PC-9 (cell line): Measurements from ENCODE around the gene MAGI2. TPM values are rescaled to one million over a fixed set of nuclear protein-coding genes. Genes with fewer than 3 reads are reported as not detected.

Experiments
- BruUV-seq: library from RNA; stranded (reverse); fragments of 400-500 nt; replicated peaks from 2 replicates; lab custom pipeline; 2021; lab: Mats Ljungman, UMichigan
- CTCF ChIA-PET: fragments of 300-600 bp; sonication (Branson Sonifier 250); formaldehyde crosslinking; loops from one replicate; lab custom pipeline; 2022; ENCODE audit warnings: antibody characterized with exemption; lab: Charles Lee
- POLR2A ChIA-PET: fragments of 300-600 bp; sonication (Branson Sonifier 250); formaldehyde crosslinking; loops from one replicate; lab custom pipeline; 2022; ENCODE audit warnings: antibody characterized with exemption; ENCODE audit not compliant: unreplicated experiment; lab: Charles Lee
- DNase-seq, 2 experiments: peaks; one replicate each; pipeline versions ENCODE4 v3.0.0 to v3.0.0-alpha.2; 2015 to 2022; ENCODE audit warnings: mixed read lengths in 1 of 2
- H2AFZ ChIP-seq: fragments of 200-600 bp; sonication (generic); 2 replicates; pipeline ENCODE4 v1.8.1; 2017; ENCODE audit warnings: antibody characterized with exemption
- H3F3A ChIP-seq: fragments of 200-600 bp; sonication (generic); 2 replicates; pipeline ENCODE4 v1.8.1; 2017; ENCODE audit warnings: antibody characterized with exemption, mild to moderate bottlenecking, low read depth; ENCODE audit not compliant: insufficient read depth
- H3K27ac ChIP-seq: fragments of 200-600 bp; sonication (generic); 2 replicates; pipeline ENCODE4 v1.6.1; 2016; ENCODE audit warnings: mixed run types
- H3K27me3 ChIP-seq: fragments of 200-600 bp; sonication (generic); 2 replicates; pipeline ENCODE4 v1.6.1; 2016; ENCODE audit warnings: low read depth, mixed run types; ENCODE audit not compliant: insufficient read depth
- H3K36me3 ChIP-seq: fragments of 200-600 bp; sonication (generic); 2 replicates; pipeline ENCODE4 v1.6.1; 2016; ENCODE audit warnings: low read depth, mixed run types
- H3K4me1 ChIP-seq: fragments of 200-600 bp; sonication (generic); replicated peaks from 2 replicates; pipeline ENCODE4 v1.6.1; 2016; ENCODE audit warnings: mixed run types; ENCODE audit not compliant: insufficient read depth
- H3K4me2 ChIP-seq: fragments of 200-600 bp; sonication (generic); 2 replicates; pipeline ENCODE4 v1.6.1; 2017; ENCODE audit warnings: mixed run types
- H3K4me3 ChIP-seq: fragments of 200-600 bp; sonication (generic); 2 replicates; pipeline ENCODE4 v1.6.1; 2016; ENCODE audit warnings: mixed run types
- H3K79me2 ChIP-seq: fragments of 200-600 bp; sonication (generic); 2 replicates; pipeline ENCODE4 v1.6.1; 2017; ENCODE audit warnings: low read depth, mixed run types
- H3K9me2 ChIP-seq: fragments of 200-600 bp; sonication (generic); 2 replicates; pipeline ENCODE4 v1.8.1; 2017; ENCODE audit warnings: mild to moderate bottlenecking; ENCODE audit not compliant: insufficient read depth
- H3K9me3 ChIP-seq: fragments of 200-600 bp; sonication (generic); 2 replicates; pipeline ENCODE4 v1.8.1; 2016; ENCODE audit warnings: low read depth; ENCODE audit not compliant: insufficient read depth
- H4K20me1 ChIP-seq: fragments of 200-600 bp; sonication (generic); 2 replicates; pipeline ENCODE4 v1.8.1; 2017; ENCODE audit not compliant: insufficient read depth
- EZH2 ChIP-seq: fragments of 200-600 bp; sonication (generic); IDR thresholded peaks from 2 replicates; pipeline ENCODE4 v1.8.0; 2017; ENCODE audit warnings: antibody characterized with exemption, low read depth
- intact Hi-C: fragments of 100-400 bp; cut with micrococcal nuclease; formaldehyde crosslinking; loops from one replicate; pipeline ENCODE4 v1.10.0; 2022; ENCODE audit not compliant: unreplicated experiment
- total RNA-seq: library from RNA; stranded (reverse); gene quantifications from 2 replicates; pipeline ENCODE4 v1.2.3, GENCODE V29; 2021
- TF ChIP-seq, protein P1 (sequence below): fragments of 200-600 bp; sonication (generic); conservative IDR thresholded peaks from 2 replicates; pipeline ENCODE4 v1.6.1; 2017; ENCODE audit warnings: mixed run types, antibody characterized with exemption, mild to moderate bottlenecking, moderate library complexity

MAGI2 gene
- total RNA-seq, 1 experiment from 2014 or later, result 0.92 TPM

DNA sequence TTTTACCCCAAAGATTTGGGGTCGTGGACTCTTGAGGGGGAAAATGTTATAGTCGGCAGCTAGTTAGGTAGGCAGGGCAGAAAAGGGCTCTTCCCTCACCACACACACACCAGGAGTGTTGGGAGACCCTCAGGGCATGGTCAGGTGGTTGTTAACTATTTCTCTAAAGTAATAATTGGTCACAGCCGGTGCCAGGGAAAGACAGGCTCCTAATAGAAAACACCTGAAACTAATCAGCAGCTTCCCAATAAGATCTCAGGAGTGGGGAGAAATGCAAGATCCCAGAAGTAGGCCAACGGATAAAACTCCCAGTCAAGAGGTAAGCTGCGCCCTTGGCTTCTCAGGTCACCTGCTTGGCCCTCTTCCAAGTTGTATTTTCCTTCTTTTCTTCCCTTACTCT, 1441.8 kb downstream of the MAGI2 start:
- TF ChIP-seq EZH2, result no peak
- TF ChIP-seq, protein P1, sequence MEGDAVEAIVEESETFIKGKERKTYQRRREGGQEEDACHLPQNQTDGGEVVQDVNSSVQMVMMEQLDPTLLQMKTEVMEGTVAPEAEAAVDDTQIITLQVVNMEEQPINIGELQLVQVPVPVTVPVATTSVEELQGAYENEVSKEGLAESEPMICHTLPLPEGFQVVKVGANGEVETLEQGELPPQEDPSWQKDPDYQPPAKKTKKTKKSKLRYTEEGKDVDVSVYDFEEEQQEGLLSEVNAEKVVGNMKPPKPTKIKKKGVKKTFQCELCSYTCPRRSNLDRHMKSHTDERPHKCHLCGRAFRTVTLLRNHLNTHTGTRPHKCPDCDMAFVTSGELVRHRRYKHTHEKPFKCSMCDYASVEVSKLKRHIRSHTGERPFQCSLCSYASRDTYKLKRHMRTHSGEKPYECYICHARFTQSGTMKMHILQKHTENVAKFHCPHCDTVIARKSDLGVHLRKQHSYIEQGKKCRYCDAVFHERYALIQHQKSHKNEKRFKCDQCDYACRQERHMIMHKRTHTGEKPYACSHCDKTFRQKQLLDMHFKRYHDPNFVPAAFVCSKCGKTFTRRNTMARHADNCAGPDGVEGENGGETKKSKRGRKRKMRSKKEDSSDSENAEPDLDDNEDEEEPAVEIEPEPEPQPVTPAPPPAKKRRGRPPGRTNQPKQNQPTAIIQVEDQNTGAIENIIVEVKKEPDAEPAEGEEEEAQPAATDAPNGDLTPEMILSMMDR, result no peak
- Histone ChIP-seq H3K9me2 (no peaks in the 10 kb centered on the region), H3K27ac (no peak overlapping the region), H3K4me3 (no peak overlapping the region), H3K36me3 (no peaks in the 10 kb centered on the region), H3F3A (no peaks in the 10 kb centered on the region), H4K20me1 (no peaks in the 10 kb centered on the region), H3K79me2 (no peaks in the 10 kb centered on the region), H2AFZ (no peak overlapping the region), H3K4me1 (no peaks in the 10 kb centered on the region), H3K9me3 (no peaks in the 10 kb centered on the region), H3K27me3 (no peaks in the 10 kb centered on the region), H3K4me2 (no peak overlapping the region)
- POLR2A ChIA-PET, result interaction anchor here (0.5 kb wide), 1 partner anchor 1282 kb away, joined by 4 read pairs; no protein-coding TSS in a partner anchor
- CTCF ChIA-PET, result no interaction called here
- no peak for DNase-seq
- no TSS peak for BruUV-seq
- intact Hi-C loops, result no loop called here

- TF ChIP-seq, protein P1, result no peak
- no peak for TF ChIP-seq EZH2
- Histone ChIP-seq H4K20me1 (no peaks in the 10 kb centered on the region), H3K27me3 (no peaks in the 10 kb centered on the region), H3K4me1 (no peaks in the 10 kb centered on the region), H3K9me2 (no peaks in the 10 kb centered on the region), H2AFZ (no peak overlapping the region), H3K4me2 (no peak overlapping the region), H3K27ac (no peak overlapping the region), H3K79me2 (no peaks in the 10 kb centered on the region), H3K4me3 (no peak overlapping the region), H3F3A (no peaks in the 10 kb centered on the region), H3K9me3 (no peaks in the 10 kb centered on the region), H3K36me3 (no peaks in the 10 kb centered on the region)
- no peak for DNase-seq
- CTCF ChIA-PET, result no interaction called here
- intact Hi-C loops, result no loop called here
- POLR2A ChIA-PET, result no interaction called here
- no TSS peak for BruUV-seq
Measured at GRCh38 chr7:78007231-78007630, 1446.2 kb downstream of the MAGI2 start.

- BruUV-seq, result no TSS peak
Measured at GRCh38 chr7:78006063-78006755, 1447.3 kb downstream of the MAGI2 start.

More at GRCh38 chr7:78006063-78006755, 1447.3 kb downstream of the MAGI2 start:
- Histone ChIP-seq H3K9me2 (no peaks in the 10 kb centered on the region), H3K36me3 (no peaks in the 10 kb centered on the region), H3K4me1 (no peaks in the 10 kb centered on the region), H4K20me1 (no peaks in the 10 kb centered on the region), H3K27ac (no peak overlapping the region), H3K27me3 (no peaks in the 10 kb centered on the region), H3F3A (no peaks in the 10 kb centered on the region), H3K4me2 (no peak overlapping the region), H3K4me3 (no peak overlapping the region), H2AFZ (no peak overlapping the region), H3K79me2 (no peaks in the 10 kb centered on the region), H3K9me3 (no peaks in the 10 kb centered on the region)
- DNase-seq, result no peak
- intact Hi-C loops, result no loop called here
- CTCF ChIA-PET, result no interaction called here
- POLR2A ChIA-PET, result no interaction called here
- TF ChIP-seq, protein P1, result no peak
- TF ChIP-seq EZH2, result no peak
